HG03159 (cell line): Measurements from ENCODE around the gene DCLK1.

Experiments used
- ATAC-seq: cut with Tn5 transposase; IDR thresholded peaks from one replicate; pipeline ENCODE4 v1.9.1; 2021; ENCODE audit warnings: mild to moderate bottlenecking, moderate library complexity; ENCODE audit not compliant: unreplicated experiment

DCLK1 gene

GRCh38 chr13:35836446-35836845 lies 294.7 kb downstream of the DCLK1 start:
- no peak for ATAC-seq

GRCh38 chr13:35835989-35836388 lies 295.2 kb downstream of the DCLK1 start:
- no peak for ATAC-seq

GRCh38 chr13:35833608-35834275 lies 297.4 kb downstream of the DCLK1 start:
- ATAC-seq = no peak

GRCh38 chr13:35833031-35833430 lies 298.2 kb downstream of the DCLK1 start:
- ATAC-seq = no peak

GRCh38 chr13:35832551-35832950 lies 298.6 kb downstream of the DCLK1 start:
- ATAC-seq = no peak

- no peak for ATAC-seq
Observed at GRCh38 chr13:35830850-35831450, 300.2 kb downstream of the DCLK1 start.

- no peak for ATAC-seq
Observed at GRCh38 chr13:35826626-35827254, 304.4 kb downstream of the DCLK1 start.

- ATAC-seq = no peak
Observed at GRCh38 chr13:35824825-35825224, 306.4 kb downstream of the DCLK1 start.

GRCh38 chr13:35824395-35824794 lies 306.8 kb downstream of the DCLK1 start:
- ATAC-seq = no peak

- no peak for ATAC-seq
Observed at GRCh38 chr13:35822666-35823065, 308.5 kb downstream of the DCLK1 start.

- no peak for ATAC-seq
Observed at GRCh38 chr13:35818633-35819067, 312.5 kb downstream of the DCLK1 start.

- ATAC-seq = no peak
Observed at GRCh38 chr13:35817642-35818607, 313.3 kb downstream of the DCLK1 start.

GRCh38 chr13:35814605-35815011 lies 316.6 kb downstream of the DCLK1 start:
- no peak for ATAC-seq

- no peak for ATAC-seq
Observed at GRCh38 chr13:35812736-35813135, 318.4 kb downstream of the DCLK1 start.

GRCh38 chr13:35810321-35810720 lies 320.9 kb downstream of the DCLK1 start:
- ATAC-seq = no peak

GRCh38 chr13:35808846-35809245 lies 322.3 kb downstream of the DCLK1 start:
- ATAC-seq = no peak

- ATAC-seq = no peak
Observed at GRCh38 chr13:35804901-35805300, 326.3 kb downstream of the DCLK1 start.

GRCh38 chr13:35797991-35798390 lies 333.2 kb downstream of the DCLK1 start:
- ATAC-seq = no peak

- no peak for ATAC-seq
Observed at GRCh38 chr13:35797244-35797643, 333.9 kb downstream of the DCLK1 start.

- no peak for ATAC-seq
Observed at GRCh38 chr13:35796623-35797022, 334.6 kb downstream of the DCLK1 start.

- ATAC-seq = no peak
Observed at GRCh38 chr13:35794734-35795389, 336.3 kb downstream of the DCLK1 start.
